K562 (cell line): ENCODE results near the gene CREB5. TPM values are rescaled to one million over a fixed set of nuclear protein-coding genes. Genes with fewer than 3 reads are reported as not detected.

Experiments used
- ATAC-seq: fragments of 200-7000 bp; cut with Tn5 transposase; 3 replicates; pipeline ENCODE4 v1.9.1; 2020; ENCODE audit warnings: moderate library complexity
- BruUV-seq: library from RNA; stranded (reverse); fragments of 400-500 nt; replicated peaks from 2 replicates; lab custom pipeline; 2021; lab: Mats Ljungman, UMichigan
- CTCF ChIA-PET: fragments of 300-600 bp; formaldehyde crosslinking; extraction: SDS; loops from one replicate; lab custom pipeline; 2021; ENCODE audit warnings: low intra/inter-chr PET ratio; lab: Yijun Ruan, JAX
- POLR2A ChIA-PET: fragments of 300-600, 350-650 bp; sonication (Branson Sonifier 250); formaldehyde crosslinking; extraction: SDS; loops from one replicate; lab custom pipeline; 2021; ENCODE audit warnings: antibody characterized with exemption, inconsistent platforms; lab: Yijun Ruan, JAX
- DNase-seq, 4 experiments: peaks; one replicate each; pipeline versions ENCODE4 v3.0.0 to v3.0.0-alpha.2; 2011 to 2018; ENCODE audit warnings: low spot score in 3 of 4, mixed read lengths in 3 of 4; ENCODE audit errors: extremely low read depth in 1 of 4
- FAIRE-seq: peaks from 2 replicates; lab custom pipeline; 2011; peaks lifted over from hg19 to GRCh38; lab: Jason Lieb, UNC
- H2AFZ ChIP-seq: 2 replicates; pipeline ENCODE4 v1.6.0; 2011; ENCODE audit warnings: low read depth, low read length, control low read depth, inconsistent platforms
- H3K27ac ChIP-seq: fragments of 200-600 bp; 3 replicates; pipeline ENCODE4 v1.8.0; 2011; ENCODE audit warnings: low read depth, mild to moderate bottlenecking, control low read depth, inconsistent platforms, low read length, moderate library complexity, mixed read lengths; ENCODE audit errors: extremely low read depth
- H3K27me3 ChIP-seq, 2 experiments: fragments of 300-600 bp in 1 of 2; 2 replicates in 1 of 2; 3 replicates in 1 of 2; pipeline versions ENCODE4 v1.6.0 to v1.8.0; 2011; ENCODE audit warnings: inconsistent platforms in 2 of 2, low read length in 2 of 2, mild to moderate bottlenecking in 1 of 2, mixed read lengths in 1 of 2, moderate library complexity in 1 of 2; ENCODE audit not compliant: control insufficient read depth in 2 of 2, insufficient read depth in 2 of 2
- H3K36me3 ChIP-seq: fragments of 300-600 bp; 3 replicates; pipeline ENCODE4 v1.8.0; 2011; ENCODE audit warnings: mild to moderate bottlenecking, low read length, inconsistent platforms; ENCODE audit not compliant: control insufficient read depth, insufficient read depth
- H3K4me1 ChIP-seq, 2 experiments: fragments of 200-600 bp in 1 of 2; replicated peaks in 1 of 2; 2 replicates in 1 of 2; 3 replicates in 1 of 2; pipeline versions ENCODE4 v1.5.1 to v1.8.0; 2011; ENCODE audit warnings: inconsistent platforms in 2 of 2, low read length in 2 of 2, mild to moderate bottlenecking in 1 of 2, mixed read lengths in 1 of 2, moderate library complexity in 1 of 2; ENCODE audit not compliant: control insufficient read depth in 2 of 2, insufficient read depth in 2 of 2
- H3K4me2 ChIP-seq: 2 replicates; pipeline ENCODE4 v1.6.1; 2011; ENCODE audit warnings: low read length, control low read depth, inconsistent platforms, mixed read lengths; ENCODE audit not compliant: insufficient read depth
- H3K4me3 ChIP-seq: fragments of 200-600 bp; sonication (generic), shearing (Covaris generic); 2 replicates; pipeline ENCODE4 v1.5.1; 2016; ENCODE audit warnings: control low read depth, inconsistent platforms
- H3K79me2 ChIP-seq: fragments of 200-600 bp; 3 replicates; pipeline ENCODE4 v1.8.0; 2011; ENCODE audit warnings: low read length, inconsistent platforms; ENCODE audit not compliant: control insufficient read depth, insufficient read depth
- H3K9ac ChIP-seq, 2 experiments: 2 replicates each; pipeline versions ENCODE4 v1.6.0 to v1.6.1; 2011; ENCODE audit warnings: low read depth in 2 of 2, low read length in 2 of 2, control low read depth in 1 of 2, inconsistent platforms in 1 of 2, mild to moderate bottlenecking in 1 of 2, mixed read lengths in 1 of 2; ENCODE audit not compliant: insufficient read depth in 1 of 2
- H3K9me1 ChIP-seq: one replicate; pipeline ENCODE4 v1.6.0; 2011; ENCODE audit warnings: inconsistent platforms, mild to moderate bottlenecking, low read length, moderate library complexity; ENCODE audit not compliant: control insufficient read depth, insufficient read depth
- H3K9me3 ChIP-seq: replicated peaks from 2 replicates; pipeline ENCODE4 v1.5.1; 2011; ENCODE audit warnings: low read depth, low read length, inconsistent platforms; ENCODE audit not compliant: control insufficient read depth, insufficient read depth
- H4K20me1 ChIP-seq: replicated peaks from 2 replicates; pipeline ENCODE4 v1.6.1; 2011; ENCODE audit warnings: low read length, inconsistent platforms, mixed read lengths; ENCODE audit not compliant: control insufficient read depth, insufficient read depth
- ARHGAP35 ChIP-seq: fragments of 450-650 bp; IDR thresholded peaks from 2 replicates; pipeline ENCODE4 v1.6.1; 2018; ENCODE audit not compliant: partially characterized antibody
- CEBPB ChIP-seq: fragments of 450-650 bp; IDR thresholded peaks from 2 replicates; pipeline ENCODE4 v1.6.1; 2016; ENCODE audit warnings: missing genetic modification characterization, missing compliant biosample characterization
- CREBBP ChIP-seq: IDR thresholded peaks from one replicate; pipeline ENCODE4 v1.6.1; 2012; ENCODE audit warnings: low read depth, mild to moderate bottlenecking, control low read depth, inconsistent platforms, low read length
- DPF2 ChIP-seq: fragments of 450-650 bp; IDR thresholded peaks from 2 replicates; pipeline ENCODE4 v1.6.1; 2016
- EP400 ChIP-seq: fragments of 450-650 bp; IDR thresholded peaks from 2 replicates; pipeline ENCODE4 v1.6.1; 2017; ENCODE audit warnings: antibody characterized with exemption, mild to moderate bottlenecking, moderate library complexity
- EZH2 ChIP-seq: IDR thresholded peaks from 2 replicates; pipeline ENCODE4 v1.6.1; 2012; ENCODE audit warnings: low read depth, mild to moderate bottlenecking, inconsistent platforms, low read length, borderline replicate concordance
- KHSRP ChIP-seq: fragments of 450-650 bp; IDR thresholded peaks from 2 replicates; pipeline ENCODE4 v1.6.1; 2017
- MCM7 ChIP-seq, 2 experiments: fragments of 450-650 bp; IDR thresholded peaks; 2 replicates each; pipeline ENCODE4 v1.6.1; 2016 to 2018
- NFXL1 ChIP-seq: fragments of 450-650 bp; formaldehyde crosslinking; IDR thresholded peaks from 2 replicates; pipeline ENCODE4 v1.4.0; 2021; ENCODE audit warnings: mild to moderate bottlenecking
- SIN3B ChIP-seq: fragments of 450-650 bp; IDR thresholded peaks from 2 replicates; pipeline ENCODE4 v1.6.1; 2017; ENCODE audit warnings: low read depth, mild to moderate bottlenecking, moderate library complexity
- SMAD1 ChIP-seq: fragments of 150-350 bp; IDR thresholded peaks from 2 replicates; pipeline ENCODE4 v1.6.1; 2014; ENCODE audit warnings: low read length, low read depth; ENCODE audit not compliant: partially characterized antibody
- ZNF639 ChIP-seq, 2 experiments: fragments of 200-800 bp in 1 of 2; sonication (Bioruptor generic) in 1 of 2; sonication (generic) in 1 of 2; formaldehyde crosslinking in 1 of 2; IDR thresholded peaks in 1 of 2; conservative IDR thresholded peaks in 1 of 2; 2 replicates each; pipeline versions ENCODE4 v1.5.0 to v1.6.1; 2016 to 2020; ENCODE audit warnings: missing compliant biosample characterization in 1 of 2, missing genetic modification characterization in 1 of 2, missing genetic modification reagents in 1 of 2
- ZNF780A ChIP-seq: fragments of 250-450 bp; sonication (Bioruptor Pico); IDR thresholded peaks from 2 replicates; pipeline ENCODE4 v1.5.0; 2021; ENCODE audit warnings: mild to moderate bottlenecking
- WGBS: fragments of 100-300 bp; shearing (Covaris generic); methylation state at CpG from one replicate; pipeline ENCODE4 v1.1.6; 2016; ENCODE audit warnings: low coverage, mixed read lengths; ENCODE audit not compliant: insufficient coverage; ENCODE audit errors: missing lambda C conversion rate; 5-methylcytosine and 5-hydroxymethylcytosine counted together
- in situ Hi-C: fragments of 300-500 bp; cut with MboI; formaldehyde crosslinking; loops from 4 replicates; pipeline ENCODE4 v1.15.0; 2018; ENCODE audit warnings: inconsistent platforms, mixed read lengths
- intact Hi-C: fragments of 100-400 bp; cut with micrococcal nuclease; formaldehyde crosslinking; loops from 2 replicates; pipeline ENCODE4 v1.14.2; 2022
- polyA plus RNA-seq, 8 experiments: library from polyadenylated mRNA; depleted of rRNA in 4 of 8; stranded (reverse) in 5 of 8; unstranded in 3 of 8; fragments of >200 nt; fragmentation: Nextera tagmentation in 2 of 8; fragmentation: Illumina TruSeq in 1 of 8; extraction: Ambion mirVana in 2 of 8; extraction: Trizol in 1 of 8; gene quantifications; 2 replicates each; pipeline versions ENCODE4 v1.2.1 to v1.2.3, GENCODE V29; 2011 to 2014; ENCODE audit warnings: inconsistent platforms in 1 of 8, missing spikeins in 1 of 8
- total RNA-seq, 7 experiments: library from RNA; depleted of rRNA in 6 of 7; stranded (reverse); fragments of >200 nt in 6 of 7; fragmentation: Illumina TruSeq in 2 of 7; extraction: Trizol in 2 of 7; gene quantifications; 2 replicates each; pipeline versions ENCODE4 v1.2.1 to v1.2.3, GENCODE V29; 2011 to 2021; ENCODE audit warnings: low replicate concordance in 1 of 7
- TF ChIP-seq, protein P1 (sequence below): fragments of 450-650 bp; IDR thresholded peaks from 2 replicates; pipeline ENCODE4 v1.6.1; 2016; ENCODE audit warnings: mild to moderate bottlenecking
- TF ChIP-seq, protein P2 (sequence below): IDR thresholded peaks from 2 replicates; pipeline ENCODE4 v1.6.1; 2012; ENCODE audit warnings: low read depth, low read length, improper control_type of control experiment, borderline replicate concordance
- TF ChIP-seq, protein P3 (sequence below): sonication (generic); formaldehyde crosslinking; IDR thresholded peaks from 2 replicates; pipeline ENCODE4 v1.8.1; 2023; ENCODE audit warnings: mild to moderate bottlenecking, missing genetic modification reagents

CREB5 gene
- total and polyA plus RNA-seq, 9 of the 15 experiments (the other 6 are each of a cell fraction or from before 2014, with no cell fraction given): 0.33 to 6.4 (median 1.8) TPM

- TF ChIP-seq, protein P1, sequence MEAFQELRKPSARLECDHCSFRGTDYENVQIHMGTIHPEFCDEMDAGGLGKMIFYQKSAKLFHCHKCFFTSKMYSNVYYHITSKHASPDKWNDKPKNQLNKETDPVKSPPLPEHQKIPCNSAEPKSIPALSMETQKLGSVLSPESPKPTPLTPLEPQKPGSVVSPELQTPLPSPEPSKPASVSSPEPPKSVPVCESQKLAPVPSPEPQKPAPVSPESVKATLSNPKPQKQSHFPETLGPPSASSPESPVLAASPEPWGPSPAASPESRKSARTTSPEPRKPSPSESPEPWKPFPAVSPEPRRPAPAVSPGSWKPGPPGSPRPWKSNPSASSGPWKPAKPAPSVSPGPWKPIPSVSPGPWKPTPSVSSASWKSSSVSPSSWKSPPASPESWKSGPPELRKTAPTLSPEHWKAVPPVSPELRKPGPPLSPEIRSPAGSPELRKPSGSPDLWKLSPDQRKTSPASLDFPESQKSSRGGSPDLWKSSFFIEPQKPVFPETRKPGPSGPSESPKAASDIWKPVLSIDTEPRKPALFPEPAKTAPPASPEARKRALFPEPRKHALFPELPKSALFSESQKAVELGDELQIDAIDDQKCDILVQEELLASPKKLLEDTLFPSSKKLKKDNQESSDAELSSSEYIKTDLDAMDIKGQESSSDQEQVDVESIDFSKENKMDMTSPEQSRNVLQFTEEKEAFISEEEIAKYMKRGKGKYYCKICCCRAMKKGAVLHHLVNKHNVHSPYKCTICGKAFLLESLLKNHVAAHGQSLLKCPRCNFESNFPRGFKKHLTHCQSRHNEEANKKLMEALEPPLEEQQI: no peak
Observed at GRCh38 chr7:28871631-28872030, 459.3 kb downstream of the CREB5 start (continued).

DNA sequence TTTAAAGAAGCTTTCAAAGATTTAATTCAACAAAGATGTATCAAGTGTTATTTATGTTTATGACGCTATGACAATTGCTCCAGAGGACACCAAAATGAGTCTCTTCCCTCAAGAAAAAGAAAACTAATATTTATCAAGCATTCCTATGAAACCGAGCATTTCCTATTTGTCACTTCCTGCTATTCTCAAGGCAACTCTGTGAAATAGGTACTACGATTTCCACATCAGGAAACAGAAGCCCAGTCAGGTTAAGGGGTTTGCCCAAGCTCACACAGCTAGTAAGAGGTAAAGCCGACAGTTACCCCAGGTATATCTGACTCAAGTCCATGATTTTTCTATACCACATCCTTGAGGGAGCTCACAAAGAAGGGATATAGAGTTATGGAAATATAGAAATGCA is 459.9 kb downstream of the CREB5 start:
- Histone ChIP-seq H3K27ac (no peak overlapping the region), H3K4me2 (no peak overlapping the region), H3K9me3 (no peaks in the 10 kb centered on the region), H3K9ac (no peak overlapping the region), H3K4me3 (no peak overlapping the region), H3K27me3 (no peaks in the 10 kb centered on the region), H3K79me2 (no peaks in the 10 kb centered on the region), H4K20me1 (no peaks in the 10 kb centered on the region), H3K9me1 (no peaks in the 10 kb centered on the region), H3K36me3 (no peaks in the 10 kb centered on the region), H2AFZ (no peak overlapping the region), H3K4me1 (no peaks in the 10 kb centered on the region)
- ATAC-seq (no peak), FAIRE-seq (no peak), DNase-seq (no peak)
- POLR2A ChIA-PET: no interaction called here
- CTCF ChIA-PET: no interaction called here
- intact Hi-C loops (no loop called here), in situ Hi-C loops (no loop called here)
- 0% methylated on average over 4 of the region's 4 CpGs for WGBS
- no TSS peak for BruUV-seq
- TF ChIP-seq CREBBP (no peak), SMAD1 (no peak), KHSRP (no peak), EP400 (no peak), MCM7 (IDR thresholded peaks at IDR 0.05) (no peak), DPF2 (no peak), CEBPB (no peak), ZNF639 (CRISPR knock-in tag; conservative IDR thresholded peaks at IDR 0.05 in 1 of 2, IDR thresholded peaks at IDR 0.05 in 1 of 2) (no peak), ZNF780A (CRISPR knock-in tag) (no peak), SIN3B (no peak), ARHGAP35 (no peak), EZH2 (no peak), NFXL1 (no peak)
- TF ChIP-seq, protein P2, sequence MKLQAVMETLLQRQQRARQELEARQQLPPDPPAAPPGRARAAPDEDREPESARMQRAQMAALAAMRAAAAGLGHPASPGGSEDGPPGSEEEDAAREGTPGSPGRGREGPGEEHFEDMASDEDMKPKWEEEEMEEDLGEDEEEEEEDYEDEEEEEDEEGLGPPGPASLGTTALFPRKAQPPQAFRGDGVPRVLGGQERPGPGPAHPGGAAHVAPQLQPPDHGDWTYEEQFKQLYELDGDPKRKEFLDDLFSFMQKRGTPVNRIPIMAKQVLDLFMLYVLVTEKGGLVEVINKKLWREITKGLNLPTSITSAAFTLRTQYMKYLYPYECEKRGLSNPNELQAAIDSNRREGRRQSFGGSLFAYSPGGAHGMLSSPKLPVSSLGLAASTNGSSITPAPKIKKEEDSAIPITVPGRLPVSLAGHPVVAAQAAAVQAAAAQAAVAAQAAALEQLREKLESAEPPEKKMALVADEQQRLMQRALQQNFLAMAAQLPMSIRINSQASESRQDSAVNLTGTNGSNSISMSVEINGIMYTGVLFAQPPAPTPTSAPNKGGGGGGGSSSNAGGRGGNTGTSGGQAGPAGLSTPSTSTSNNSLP: no peak
- TF ChIP-seq, protein P3, sequence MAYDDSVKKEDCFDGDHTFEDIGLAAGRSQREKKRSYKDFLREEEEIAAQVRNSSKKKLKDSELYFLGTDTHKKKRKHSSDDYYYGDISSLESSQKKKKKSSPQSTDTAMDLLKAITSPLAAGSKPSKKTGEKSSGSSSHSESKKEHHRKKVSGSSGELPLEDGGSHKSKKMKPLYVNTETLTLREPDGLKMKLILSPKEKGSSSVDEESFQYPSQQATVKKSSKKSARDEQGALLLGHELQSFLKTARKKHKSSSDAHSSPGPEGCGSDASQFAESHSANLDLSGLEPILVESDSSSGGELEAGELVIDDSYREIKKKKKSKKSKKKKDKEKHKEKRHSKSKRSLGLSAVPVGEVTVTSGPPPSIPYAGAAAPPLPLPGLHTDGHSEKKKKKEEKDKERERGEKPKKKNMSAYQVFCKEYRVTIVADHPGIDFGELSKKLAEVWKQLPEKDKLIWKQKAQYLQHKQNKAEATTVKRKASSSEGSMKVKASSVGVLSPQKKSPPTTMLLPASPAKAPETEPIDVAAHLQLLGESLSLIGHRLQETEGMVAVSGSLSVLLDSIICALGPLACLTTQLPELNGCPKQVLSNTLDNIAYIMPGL (CRISPR knock-in tag): no peak
